DMS53 (cell line): ENCODE data around the gene EPM2A.

Experiments
- DNase-seq: peaks from one replicate; lab custom pipeline; 2025; lab: John Stamatoyannopoulos, UW

Gene EPM2A

GRCh38 chr6:145602726-145603326 lies 132.5 kb downstream of the EPM2A start:
- DNase-seq, result no peak

- no peak for DNase-seq
Measured at GRCh38 chr6:145601397-145601796, 133.9 kb downstream of the EPM2A start.

DNA sequence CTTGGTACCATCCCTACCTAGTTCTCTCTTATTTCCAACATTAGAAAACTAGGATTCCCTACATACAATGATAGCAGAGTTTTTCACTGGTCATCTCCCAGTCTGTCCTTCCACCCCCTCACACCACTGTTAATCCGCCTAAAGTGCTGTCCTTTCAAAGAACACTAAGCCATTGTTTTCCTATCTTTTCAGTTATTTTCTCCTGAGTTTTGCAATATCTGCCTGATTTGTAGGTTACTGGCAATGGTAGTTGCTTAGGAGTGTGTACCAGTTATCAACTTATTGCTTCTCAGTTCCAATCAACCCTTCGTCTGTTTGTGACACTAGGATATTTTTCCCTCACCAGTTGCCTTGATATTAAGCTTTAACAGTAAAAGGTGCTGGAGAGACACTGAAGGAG lies 135.0 kb downstream of the EPM2A start:
- DNase-seq, result no peak

DNA sequence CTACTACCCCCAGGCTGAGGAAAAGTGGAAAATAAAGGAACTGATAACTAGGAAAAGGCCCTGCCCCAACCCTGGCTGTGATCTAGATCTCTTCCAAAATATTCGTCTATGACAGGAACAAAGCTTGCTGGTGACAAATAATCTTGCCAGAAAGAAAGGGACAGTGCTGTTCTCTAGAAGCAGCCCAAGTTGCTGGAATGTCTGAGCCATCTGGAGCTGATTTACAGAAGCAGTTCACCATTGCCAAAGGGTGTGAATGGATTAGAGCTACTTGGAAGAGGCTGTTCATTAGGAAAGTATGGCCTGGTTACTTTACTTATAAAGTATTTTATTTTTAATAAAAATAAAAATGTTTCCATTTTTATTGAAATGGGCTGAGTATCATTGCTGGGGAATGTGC lies 146.3 kb downstream of the EPM2A start:
- no peak for DNase-seq

- no peak for DNase-seq
Measured at GRCh38 chr6:145587334-145587733, 148.0 kb downstream of the EPM2A start.

DNA sequence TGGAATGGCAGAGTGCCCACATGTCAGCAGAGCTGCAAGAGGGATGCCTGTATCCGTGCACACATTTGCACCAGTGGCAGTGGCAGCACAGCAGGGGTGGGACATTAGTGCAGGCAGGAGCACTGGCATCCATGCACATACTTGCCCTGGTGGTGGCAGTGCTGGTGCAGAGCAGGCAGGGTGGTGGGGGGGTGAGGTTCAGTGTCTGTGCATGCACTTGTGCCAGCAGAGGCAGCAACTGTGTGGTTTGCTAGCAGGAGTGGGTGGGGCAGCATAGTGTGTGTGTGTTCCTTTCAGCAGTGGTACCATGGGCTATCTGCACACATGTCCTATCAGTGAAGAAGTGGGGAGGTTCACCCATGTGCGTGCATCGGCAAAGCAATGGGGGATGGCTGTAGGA lies 151.6 kb downstream of the EPM2A start:
- DNase-seq, result peak; percentile 1
